Keratinocyte (primary cell): ENCODE measurements around the gene ATAD3A. TPM values are rescaled to one million over a fixed set of nuclear protein-coding genes. Genes with fewer than 3 reads are reported as not detected.

Experiments
- DNase-seq: peaks from one replicate; pipeline ENCODE4 v3.0.0-alpha.2; 2011; ENCODE audit warnings: low read depth, missing footprints, low spot score
- FAIRE-seq: peaks from 2 replicates; lab custom pipeline; 2011; peaks lifted over from hg19 to GRCh38; lab: Jason Lieb, UNC
- H2AFZ ChIP-seq: 2 replicates; pipeline ENCODE4 v1.6.0; 2012; ENCODE audit warnings: low read length, control low read depth, inconsistent platforms; ENCODE audit not compliant: control insufficient read depth
- H3K27ac ChIP-seq: 2 replicates; pipeline ENCODE4 v1.5.1; 2011; ENCODE audit warnings: low read length; ENCODE audit not compliant: control insufficient read depth, insufficient read depth
- H3K27me3 ChIP-seq: 3 replicates; pipeline ENCODE4 v1.6.0; 2011; ENCODE audit warnings: low read length; ENCODE audit not compliant: control insufficient read depth, insufficient read depth; ENCODE audit errors: extremely low read depth
- H3K36me3 ChIP-seq, 2 experiments: 2 replicates in 1 of 2; 3 replicates in 1 of 2; pipeline ENCODE4 v1.5.1; 2011; ENCODE audit warnings: low read length in 2 of 2, mild to moderate bottlenecking in 1 of 2; ENCODE audit not compliant: control insufficient read depth in 2 of 2, insufficient read depth in 2 of 2; ENCODE audit errors: extremely low read depth in 1 of 2
- H3K4me1 ChIP-seq: 3 replicates; pipeline ENCODE4 v1.5.1; 2011; ENCODE audit warnings: low read length; ENCODE audit not compliant: control insufficient read depth, insufficient read depth; ENCODE audit errors: extremely low read depth
- H3K4me2 ChIP-seq: 3 replicates; pipeline ENCODE4 v1.6.0; 2011; ENCODE audit warnings: low read depth, low read length; ENCODE audit not compliant: control insufficient read depth, insufficient read depth; ENCODE audit errors: extremely low read depth
- H3K4me3 ChIP-seq, 3 experiments: fragments of 200-600 bp in 1 of 3; sonication (generic) in 1 of 3; 2 replicates in 2 of 3; 3 replicates in 1 of 3; pipeline ENCODE4 v1.5.1; 2011 to 2016; ENCODE audit warnings: low read length in 3 of 3, mild to moderate bottlenecking in 3 of 3, control low read depth in 2 of 3, inconsistent platforms in 1 of 3, low read depth in 1 of 3, mixed read lengths in 1 of 3, mixed run types in 1 of 3, moderate library complexity in 1 of 3; ENCODE audit not compliant: control insufficient read depth in 2 of 3, insufficient read depth in 2 of 3; ENCODE audit errors: extremely low read depth in 1 of 3
- H3K79me2 ChIP-seq: 2 replicates; pipeline ENCODE4 v1.6.0; 2012; ENCODE audit warnings: low read length; ENCODE audit not compliant: control insufficient read depth, insufficient read depth
- H3K9ac ChIP-seq: 3 replicates; pipeline ENCODE4 v1.6.0; 2011; ENCODE audit warnings: low read length; ENCODE audit not compliant: control insufficient read depth, insufficient read depth; ENCODE audit errors: extremely low read depth
- H3K9me1 ChIP-seq: 3 replicates; pipeline ENCODE4 v1.6.0; 2011; ENCODE audit warnings: low read length; ENCODE audit not compliant: control insufficient read depth, insufficient read depth; ENCODE audit errors: extremely low read depth
- H3K9me3 ChIP-seq: 2 replicates; pipeline ENCODE4 v1.5.1; 2012; ENCODE audit warnings: low read depth, low read length; ENCODE audit not compliant: control insufficient read depth
- H4K20me1 ChIP-seq: 3 replicates; pipeline ENCODE4 v1.6.0; 2011; ENCODE audit warnings: low read length; ENCODE audit not compliant: control insufficient read depth, insufficient read depth; ENCODE audit errors: extremely low read depth
- EZH2 ChIP-seq: IDR thresholded peaks from one replicate; pipeline ENCODE4 v1.6.1; 2012; ENCODE audit warnings: inconsistent platforms, mild to moderate bottlenecking, low read length, moderate library complexity
- dilution Hi-C: fragments of 300-500 bp; cut with MboI; formaldehyde crosslinking; loops from one replicate; pipeline ENCODE4 v1.7.0; 2020; ENCODE audit warnings: low sequenced_read_pairs; ENCODE audit not compliant: extremely low pct_ligation_motif_present
- polyA plus RNA-seq, 5 experiments: library from polyadenylated mRNA; depleted of rRNA in 3 of 5; stranded (reverse) in 3 of 5; stranded (forward) in 1 of 5; unstranded in 1 of 5; fragments of >200 nt; gene quantifications; 1 replicate in 1 of 5; 2 replicates in 3 of 5; 3 replicates in 1 of 5; pipeline versions ENCODE4 v1.2.1 to v1.2.3, GENCODE V29; 2011 to 2012; ENCODE audit warnings: missing spikeins in 2 of 5, low read depth in 1 of 5, low replicate concordance in 1 of 5
- TF ChIP-seq, protein P1 (sequence below), 3 experiments: IDR thresholded peaks in 1 of 3; conservative IDR thresholded peaks in 1 of 3; optimal IDR thresholded peaks in 1 of 3; 2 replicates in 2 of 3; 3 replicates in 1 of 3; pipeline versions ENCODE3 to v1.5.1; 2011; ENCODE audit warnings: low read length in 3 of 3, mild to moderate bottlenecking in 3 of 3, moderate library complexity in 2 of 3, control low read depth in 1 of 3, inconsistent platforms in 1 of 3; ENCODE audit not compliant: insufficient read depth in 2 of 3; ENCODE audit errors: extremely low read depth in 1 of 3

ATAD3A gene
- polyA plus RNA-seq, 1 donor (not counting 4 experiments of a cell fraction or from before 2014, with no cell fraction given), result 19.9 TPM

DNA sequence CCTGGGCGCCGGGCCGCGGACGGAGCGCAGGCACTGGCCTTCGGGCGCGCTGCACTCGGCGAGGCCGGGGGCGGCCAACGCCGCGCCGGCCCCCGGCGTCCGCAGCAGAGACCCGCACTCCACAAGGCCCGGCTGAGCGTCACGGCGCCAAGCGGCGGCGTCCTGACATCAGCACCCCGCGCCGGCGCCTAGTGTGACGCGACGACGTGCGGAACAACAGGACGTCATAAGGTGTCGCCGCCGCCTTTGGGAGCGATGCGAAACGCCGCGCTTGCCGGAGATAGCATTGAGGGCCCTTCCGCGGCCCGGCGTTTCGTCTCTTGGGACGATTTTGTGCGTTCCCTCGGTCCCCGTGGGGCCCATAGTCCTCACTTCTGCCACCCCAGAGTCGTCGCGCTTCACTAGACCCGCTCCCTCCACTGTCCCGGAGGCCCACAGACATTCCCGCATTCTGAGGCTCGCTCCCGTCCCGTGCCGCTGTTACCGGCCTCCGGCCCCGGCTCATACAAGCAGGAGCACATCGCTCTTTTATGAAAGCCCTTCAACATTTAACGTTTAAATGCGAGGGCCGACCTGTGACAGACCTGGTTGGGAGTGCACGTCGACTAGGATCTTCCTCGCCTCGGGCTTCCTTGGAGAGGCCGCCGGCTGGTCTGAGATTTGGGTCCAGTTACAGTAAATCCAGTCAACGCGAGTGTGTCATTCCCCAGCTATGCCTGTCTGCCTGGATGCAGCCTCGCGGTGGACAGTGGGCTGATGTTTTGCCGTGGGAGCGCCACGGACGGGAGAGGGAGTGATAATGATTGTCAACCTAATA lies 63.0 kb downstream of the ATAD3A start, which contains the start of gene SSU72:
TSS of gene SSU72 (minus strand) at position 143 of the 817 bp plus-strand sequence. CDS start 306 bp downstream, outside the sequence.
- Histone ChIP-seq H3K4me2 (peak within 1 kb of the TSS; percentile 95), H4K20me1 (peaks cover 5% of the 10 kb centered on the region), H3K9ac (peak within 1 kb of the TSS; percentile 99), H2AFZ (peak within 1 kb of the TSS; percentile 79), H3K27ac (peak within 1 kb of the TSS; percentile 97), H3K36me3 (peaks cover 0 to 2% of the 10 kb centered on the region in 2 experiments), H3K9me3 (no peaks in the 10 kb centered on the region), H3K9me1 (no peaks in the 10 kb centered on the region), H3K27me3 (peaks cover 9% of the 10 kb centered on the region), H3K4me3 (peak within 1 kb of the TSS; percentile 97 to 99 (median 99)), H3K4me1 (peaks cover 16% of the 10 kb centered on the region), H3K79me2 (peaks cover 43% of the 10 kb centered on the region)
- TF ChIP-seq EZH2, result no peak
- TF ChIP-seq, protein P1, sequence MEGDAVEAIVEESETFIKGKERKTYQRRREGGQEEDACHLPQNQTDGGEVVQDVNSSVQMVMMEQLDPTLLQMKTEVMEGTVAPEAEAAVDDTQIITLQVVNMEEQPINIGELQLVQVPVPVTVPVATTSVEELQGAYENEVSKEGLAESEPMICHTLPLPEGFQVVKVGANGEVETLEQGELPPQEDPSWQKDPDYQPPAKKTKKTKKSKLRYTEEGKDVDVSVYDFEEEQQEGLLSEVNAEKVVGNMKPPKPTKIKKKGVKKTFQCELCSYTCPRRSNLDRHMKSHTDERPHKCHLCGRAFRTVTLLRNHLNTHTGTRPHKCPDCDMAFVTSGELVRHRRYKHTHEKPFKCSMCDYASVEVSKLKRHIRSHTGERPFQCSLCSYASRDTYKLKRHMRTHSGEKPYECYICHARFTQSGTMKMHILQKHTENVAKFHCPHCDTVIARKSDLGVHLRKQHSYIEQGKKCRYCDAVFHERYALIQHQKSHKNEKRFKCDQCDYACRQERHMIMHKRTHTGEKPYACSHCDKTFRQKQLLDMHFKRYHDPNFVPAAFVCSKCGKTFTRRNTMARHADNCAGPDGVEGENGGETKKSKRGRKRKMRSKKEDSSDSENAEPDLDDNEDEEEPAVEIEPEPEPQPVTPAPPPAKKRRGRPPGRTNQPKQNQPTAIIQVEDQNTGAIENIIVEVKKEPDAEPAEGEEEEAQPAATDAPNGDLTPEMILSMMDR (optimal IDR thresholded peaks at IDR 0.05 in 1 of 3, IDR thresholded peaks at IDR 0.05 in 1 of 3, conservative IDR thresholded peaks at IDR 0.05 in 1 of 3; ENCODE audit: extremely low read depth in 1 of 3, insufficient read depth in 2 of 3, low read length in 3 of 3), result no peak
- dilution Hi-C loops, result no loop called here
- FAIRE-seq (no peak), DNase-seq (peak; percentile 44)

DNA sequence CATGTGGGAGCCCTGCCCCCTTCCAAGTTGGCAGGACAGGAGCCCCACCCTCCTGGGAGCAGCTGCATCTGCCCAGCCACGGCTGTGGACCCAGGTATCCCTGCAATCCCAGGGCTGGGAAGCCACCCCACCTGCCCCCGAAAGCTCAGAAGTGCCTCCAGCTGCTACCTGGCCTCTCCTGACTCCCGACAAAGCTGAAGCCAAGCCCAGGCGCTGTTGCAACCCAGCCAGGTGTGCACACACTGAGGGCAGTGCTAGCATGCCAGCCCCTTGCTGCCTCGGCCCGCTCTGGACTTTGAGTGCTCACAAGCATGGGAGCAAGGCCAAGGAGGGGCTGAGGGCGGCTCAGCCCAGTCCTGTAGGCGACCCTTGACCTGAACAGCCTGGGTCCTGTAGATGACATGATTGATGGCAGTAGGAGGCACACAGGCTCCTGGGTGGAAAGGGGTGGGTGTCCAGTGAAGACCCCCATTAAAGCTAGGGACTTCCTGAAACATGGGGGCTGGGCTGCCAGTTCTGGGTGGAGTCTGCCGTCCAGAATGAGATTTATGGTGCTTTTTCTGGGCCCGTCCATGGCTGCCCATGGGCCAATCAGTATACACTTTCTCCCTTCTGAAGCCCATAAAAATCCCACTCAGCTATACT lies 65.5 kb downstream of the ATAD3A start:
- Histone ChIP-seq H3K27ac (no peak overlapping the region), H3K9ac (no peak overlapping the region), H3K9me1 (no peaks in the 10 kb centered on the region), H3K4me2 (no peak overlapping the region), H3K36me3 (no peaks in the 10 kb centered on the region), H3K4me3 (no peak overlapping the region), H3K9me3 (no peaks in the 10 kb centered on the region), H3K79me2 (peaks cover 19% of the 10 kb centered on the region), H3K4me1 (peaks cover 16% of the 10 kb centered on the region), H2AFZ (no peak overlapping the region), H4K20me1 (no peaks in the 10 kb centered on the region), H3K27me3 (peaks cover 13% of the 10 kb centered on the region)
- DNase-seq (no peak), FAIRE-seq (no peak)
- no peak for TF ChIP-seq EZH2
- TF ChIP-seq, protein P1 (optimal IDR thresholded peaks at IDR 0.05 in 1 of 3, IDR thresholded peaks at IDR 0.05 in 1 of 3, conservative IDR thresholded peaks at IDR 0.05 in 1 of 3; ENCODE audit: extremely low read depth in 1 of 3, insufficient read depth in 2 of 3, low read length in 3 of 3), result no peak
- dilution Hi-C loops, result no loop called here
